H9 (cell line): Measurements from ENCODE around the gene TRIM34. TPM values are rescaled to one million over a fixed set of nuclear protein-coding genes. Genes with fewer than 3 reads are reported as not detected.

ENCODE experiments used
- DNase-seq: peaks from one replicate; pipeline ENCODE4 v3.0.0-alpha.2; 2017
- H2AFZ ChIP-seq: one replicate; pipeline ENCODE4 v1.6.1; 2013; ENCODE audit warnings: mild to moderate bottlenecking, low read length, control low read depth, moderate library complexity
- H2AK5ac ChIP-seq: 2 replicates; pipeline ENCODE4 v1.6.1; 2013; ENCODE audit warnings: low read length, control low read depth, mixed read lengths; ENCODE audit not compliant: insufficient read length
- H2BK120ac ChIP-seq: one replicate; pipeline ENCODE4 v1.6.1; 2013; ENCODE audit warnings: low read depth, mild to moderate bottlenecking, low read length, control low read depth, inconsistent platforms; ENCODE audit not compliant: poor library complexity, severe bottlenecking
- H2BK12ac ChIP-seq: 2 replicates; pipeline ENCODE4 v1.6.1; 2013; ENCODE audit warnings: low read length, control low read depth, mixed read lengths, low read depth; ENCODE audit not compliant: insufficient read length
- H2BK15ac ChIP-seq: 2 replicates; pipeline ENCODE4 v1.6.1; 2013; ENCODE audit warnings: low read depth, low read length, control low read depth
- H2BK20ac ChIP-seq: one replicate; pipeline ENCODE4 v1.6.1; 2013; ENCODE audit warnings: low read depth, mild to moderate bottlenecking, low read length, control low read depth, inconsistent platforms; ENCODE audit not compliant: poor library complexity, severe bottlenecking
- H2BK5ac ChIP-seq: 2 replicates; pipeline ENCODE4 v1.6.1; 2013; ENCODE audit warnings: low read length, control low read depth, mixed read lengths; ENCODE audit not compliant: insufficient read length
- H3K14ac ChIP-seq: 2 replicates; pipeline ENCODE4 v1.6.1; 2013; ENCODE audit warnings: low read length, control low read depth; ENCODE audit not compliant: insufficient read depth
- H3K18ac ChIP-seq: 2 replicates; pipeline ENCODE4 v1.6.1; 2013; ENCODE audit warnings: low read depth, mild to moderate bottlenecking, mixed read lengths, low read length, control low read depth; ENCODE audit not compliant: insufficient read length
- H3K23ac ChIP-seq: 2 replicates; pipeline ENCODE4 v1.6.1; 2013; ENCODE audit warnings: low read length, control low read depth, mixed read lengths, low read depth; ENCODE audit not compliant: insufficient read length
- H3K23me2 ChIP-seq: 2 replicates; pipeline ENCODE4 v1.6.1; 2013; ENCODE audit warnings: low read depth, mild to moderate bottlenecking, mixed read lengths, low read length, control low read depth; ENCODE audit not compliant: insufficient read length, poor library complexity, severe bottlenecking
- H3K27ac ChIP-seq: 2 replicates; pipeline ENCODE4 v1.5.1; 2013; ENCODE audit warnings: low read length, control low read depth, mixed read lengths, low read depth; ENCODE audit not compliant: insufficient read length
- H3K27me3 ChIP-seq: 2 replicates; pipeline ENCODE4 v1.6.1; 2013; ENCODE audit warnings: low read length, control low read depth, inconsistent platforms; ENCODE audit not compliant: insufficient read depth
- H3K4ac ChIP-seq: 2 replicates; pipeline ENCODE4 v1.6.1; 2013; ENCODE audit warnings: low read depth, mild to moderate bottlenecking, control low read depth, inconsistent platforms, low read length, moderate library complexity
- H3K4me1 ChIP-seq: 2 replicates; pipeline ENCODE4 v1.6.1; 2013; ENCODE audit warnings: low read length, control low read depth, inconsistent platforms; ENCODE audit not compliant: insufficient read depth
- H3K4me2 ChIP-seq: 2 replicates; pipeline ENCODE4 v1.6.1; 2013; ENCODE audit warnings: low read length, control low read depth, mixed read lengths; ENCODE audit not compliant: insufficient read length, insufficient read depth
- H3K56ac ChIP-seq: 2 replicates; pipeline ENCODE4 v1.6.1; 2013; ENCODE audit warnings: low read depth, mild to moderate bottlenecking, mixed read lengths, low read length, control low read depth; ENCODE audit not compliant: insufficient read length
- H3K79me1 ChIP-seq: 2 replicates; pipeline ENCODE4 v1.6.1; 2013; ENCODE audit warnings: low read depth, mild to moderate bottlenecking, moderate library complexity, low read length, control low read depth, inconsistent platforms; ENCODE audit not compliant: insufficient read depth, poor library complexity, severe bottlenecking
- H3K79me2 ChIP-seq: 2 replicates; pipeline ENCODE4 v1.6.1; 2013; ENCODE audit warnings: low read length, control low read depth, inconsistent platforms; ENCODE audit not compliant: insufficient read depth
- H3K9ac ChIP-seq: 2 replicates; pipeline ENCODE4 v1.6.1; 2013; ENCODE audit warnings: low read length, control low read depth, mixed read lengths; ENCODE audit not compliant: insufficient read length; ENCODE audit errors: extremely low read depth
- H3K9me3 ChIP-seq: one replicate; pipeline ENCODE4 v1.6.1; 2013; ENCODE audit warnings: low read depth, low read length, inconsistent platforms; ENCODE audit not compliant: control insufficient read depth
- H3T11ph ChIP-seq: one replicate; pipeline ENCODE4 v1.6.1; 2013; ENCODE audit warnings: mild to moderate bottlenecking, low read length, control low read depth, inconsistent platforms
- H4K20me1 ChIP-seq: one replicate; pipeline ENCODE4 v1.6.1; 2013; ENCODE audit not compliant: control insufficient read depth, insufficient read length, insufficient read depth
- H4K5ac ChIP-seq: 2 replicates; pipeline ENCODE4 v1.6.1; 2013; ENCODE audit warnings: low read depth, mild to moderate bottlenecking, mixed read lengths, low read length, control low read depth; ENCODE audit not compliant: insufficient read length
- H4K8ac ChIP-seq: replicated peaks from 2 replicates; pipeline ENCODE4 v1.6.1; 2013; ENCODE audit warnings: low read length, control low read depth, mixed read lengths, low read depth; ENCODE audit not compliant: insufficient read length
- H4K91ac ChIP-seq: 2 replicates; pipeline ENCODE4 v1.6.1; 2013; ENCODE audit warnings: low read depth, mild to moderate bottlenecking, moderate library complexity, mixed read lengths, low read length, control low read depth; ENCODE audit not compliant: insufficient read length
- H3K27ac Mint-ChIP-seq, 3 experiments: 2 replicates in 2 of 3; 3 replicates in 1 of 3; pipeline ENCODE4 v1.8.0; 2020 to 2021; ENCODE audit warnings: mixed read lengths in 3 of 3, mild to moderate bottlenecking in 1 of 3, moderate library complexity in 1 of 3
- H3K27me3 Mint-ChIP-seq: 2 replicates; pipeline ENCODE4 v1.8.0; 2021; ENCODE audit warnings: low read depth, mild to moderate bottlenecking, moderate library complexity, mixed read lengths
- H3K36me3 Mint-ChIP-seq, 3 experiments: 2 replicates in 2 of 3; 3 replicates in 1 of 3; pipeline ENCODE4 v1.8.0; 2020 to 2021; ENCODE audit warnings: low read depth in 3 of 3, mixed read lengths in 3 of 3; ENCODE audit not compliant: insufficient read depth in 1 of 3
- H3K4me1 Mint-ChIP-seq, 2 experiments: 2 replicates each; pipeline ENCODE4 v1.8.0; 2020; ENCODE audit warnings: mixed read lengths in 2 of 2
- H3K4me3 Mint-ChIP-seq, 2 experiments: 2 replicates in 1 of 2; 3 replicates in 1 of 2; pipeline ENCODE4 v1.8.0; 2020 to 2021; ENCODE audit warnings: mild to moderate bottlenecking in 2 of 2, mixed read lengths in 2 of 2, moderate library complexity in 1 of 2
- H3K9me3 Mint-ChIP-seq, 2 experiments: 2 replicates in 1 of 2; 3 replicates in 1 of 2; pipeline ENCODE4 v1.8.0; 2020; ENCODE audit warnings: mild to moderate bottlenecking in 2 of 2, mixed read lengths in 2 of 2, moderate library complexity in 1 of 2
- CTCF ChIP-seq: fragments of 200-600 bp; sonication (generic); conservative IDR thresholded peaks from 3 replicates; pipeline ENCODE4 v1.8.0; 2021; ENCODE audit warnings: antibody characterized with exemption, mild to moderate bottlenecking
- WGBS: extraction: QIAGEN DNeasy Blood & Tissue Kit; methylation state at CpG from one replicate; pipeline ENCODE4 v1.1.7; 2013; ENCODE audit warnings: missing lambda C conversion rate, low lambda C conversion rate, mixed read lengths; ENCODE audit not compliant: insufficient read length; ENCODE audit errors: extremely low coverage; 5-methylcytosine and 5-hydroxymethylcytosine counted together
- total RNA-seq: library from RNA; stranded (reverse); gene quantifications from 2 replicates; pipeline ENCODE4 v1.2.1, GENCODE V29; 2021

TRIM34 gene
- total RNA-seq, 1 experiment from 2014 or later = 0.59 TPM

GRCh38 chr11:5665746-5666401 is 41.1 kb downstream of the TRIM34 start:
- H3K27ac ChIP-seq = no peak overlapping the region
- H3K9me3 ChIP-seq = no peaks in the 10 kb centered on the region
- no peaks in the 10 kb centered on the region for H3K23me2 ChIP-seq
- no peak overlapping the region for H2BK20ac ChIP-seq
- H3K27me3 ChIP-seq = no peaks in the 10 kb centered on the region
- H3K18ac ChIP-seq = no peak overlapping the region
- H3K4ac ChIP-seq = no peak overlapping the region
- H3K14ac ChIP-seq = no peak overlapping the region
- no peak overlapping the region for H2BK5ac ChIP-seq
- no peak overlapping the region for H2AK5ac ChIP-seq
- Mint-ChIP-seq H3K27me3 (no peaks in the 10 kb centered on the region), H3K4me3 (no peak overlapping the region), H3K9me3 (no peaks in the 10 kb centered on the region), H3K4me1 (no peaks in the 10 kb centered on the region), H3K27ac (0 out of 7 replicates have a peak overlapping the region, but pooled peaks of 2 of the 3 experiments have one; percentile 45 to 50), H3K36me3 (peaks cover 2 to 45% (median 5%) of the 10 kb centered on the region in 3 experiments; a peak in 6 of 7 replicates)
- DNase-seq = no peak
- H4K5ac ChIP-seq = no peak overlapping the region
- no peaks in the 10 kb centered on the region for H3K4me1 ChIP-seq
- TF ChIP-seq CTCF = no peak
- no peak overlapping the region for H4K91ac ChIP-seq
- H3K23ac ChIP-seq = no peak overlapping the region
- WGBS = no CpG with 5 or more reads among the region's 5 CpGs
- no peak overlapping the region for H3K9ac ChIP-seq
- no peak overlapping the region for H2BK15ac ChIP-seq
- no peak overlapping the region for H2BK12ac ChIP-seq
- H3T11ph ChIP-seq = no peak overlapping the region
- H4K8ac ChIP-seq = no peak overlapping the region
- no peak overlapping the region for H2BK120ac ChIP-seq
- H4K20me1 ChIP-seq = no peaks in the 10 kb centered on the region
- H3K4me2 ChIP-seq = no peak overlapping the region
- no peak overlapping the region for H3K56ac ChIP-seq
- H3K79me1 ChIP-seq = no peaks in the 10 kb centered on the region
- no peak overlapping the region for H2AFZ ChIP-seq
- H3K79me2 ChIP-seq = no peaks in the 10 kb centered on the region
